A673 (cell line): ENCODE data around the gene KLHL28.

Experiments used
- EZH2 ChIP-seq: fragments of 200-600 bp; sonication (generic); IDR thresholded peaks from 2 replicates; pipeline ENCODE4 v1.6.1; 2017; ENCODE audit warnings: borderline replicate concordance, low read depth, mild to moderate bottlenecking, mixed read lengths, antibody characterized with exemption, low read length; ENCODE audit not compliant: poor library complexity, severe bottlenecking
- TF ChIP-seq, protein P1 (sequence below): fragments of 300-800, 200-600 bp; sonication (generic); conservative IDR thresholded peaks from 2 replicates; pipeline ENCODE4 v1.5.1; 2017; ENCODE audit warnings: low read depth, mild to moderate bottlenecking, antibody characterized with exemption, low read length, moderate library complexity, mixed read lengths

DNA sequence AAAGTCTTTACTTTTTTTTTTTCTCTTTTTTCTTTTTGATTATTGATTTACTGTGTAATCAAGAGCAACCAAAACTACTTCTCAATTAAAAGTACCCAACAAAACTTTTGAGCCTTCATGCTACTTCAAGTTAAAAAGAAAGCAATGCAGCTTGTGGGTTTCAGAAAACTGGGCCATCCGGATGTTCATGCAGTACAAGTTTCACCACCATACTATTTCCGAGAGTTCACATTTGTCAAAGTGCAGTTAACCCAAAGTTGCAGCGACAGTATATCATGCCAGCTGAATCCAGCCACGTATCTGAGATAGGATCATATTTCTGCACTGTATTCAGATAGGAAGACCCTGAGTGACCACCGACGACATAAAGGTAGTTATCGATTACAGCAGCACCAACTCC, 33.0 kb downstream of the KLHL28 start:
- TF ChIP-seq, protein P1, sequence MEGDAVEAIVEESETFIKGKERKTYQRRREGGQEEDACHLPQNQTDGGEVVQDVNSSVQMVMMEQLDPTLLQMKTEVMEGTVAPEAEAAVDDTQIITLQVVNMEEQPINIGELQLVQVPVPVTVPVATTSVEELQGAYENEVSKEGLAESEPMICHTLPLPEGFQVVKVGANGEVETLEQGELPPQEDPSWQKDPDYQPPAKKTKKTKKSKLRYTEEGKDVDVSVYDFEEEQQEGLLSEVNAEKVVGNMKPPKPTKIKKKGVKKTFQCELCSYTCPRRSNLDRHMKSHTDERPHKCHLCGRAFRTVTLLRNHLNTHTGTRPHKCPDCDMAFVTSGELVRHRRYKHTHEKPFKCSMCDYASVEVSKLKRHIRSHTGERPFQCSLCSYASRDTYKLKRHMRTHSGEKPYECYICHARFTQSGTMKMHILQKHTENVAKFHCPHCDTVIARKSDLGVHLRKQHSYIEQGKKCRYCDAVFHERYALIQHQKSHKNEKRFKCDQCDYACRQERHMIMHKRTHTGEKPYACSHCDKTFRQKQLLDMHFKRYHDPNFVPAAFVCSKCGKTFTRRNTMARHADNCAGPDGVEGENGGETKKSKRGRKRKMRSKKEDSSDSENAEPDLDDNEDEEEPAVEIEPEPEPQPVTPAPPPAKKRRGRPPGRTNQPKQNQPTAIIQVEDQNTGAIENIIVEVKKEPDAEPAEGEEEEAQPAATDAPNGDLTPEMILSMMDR: no peak
- no peak for TF ChIP-seq EZH2
